ENCODE results near the gene SKA3.

Gene SKA3

DNA sequence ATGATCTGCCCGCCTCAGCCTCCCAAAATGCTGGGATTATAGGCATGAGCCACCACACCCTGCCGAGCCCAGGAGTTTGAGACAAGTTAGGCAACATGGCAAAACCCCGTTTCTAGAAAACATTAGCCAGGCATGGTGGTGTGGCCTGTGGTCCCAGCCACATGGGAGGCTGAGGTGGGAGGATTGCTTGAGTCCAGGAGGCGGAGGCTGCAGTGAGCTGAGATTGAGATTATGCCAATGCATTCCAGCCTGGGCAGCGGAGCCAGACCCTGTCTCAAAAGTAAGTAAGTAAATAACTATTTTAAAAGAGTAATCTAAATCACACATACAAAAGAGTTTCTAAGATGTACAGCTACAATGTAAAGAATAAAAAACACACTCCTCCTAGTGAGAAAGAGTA, 41.9 kb downstream of the SKA3 start:
- Histone ChIP-seq H3K4me3 (no peak overlapping the region), H3K27ac (no peak overlapping the region), H3K4me1 (no peaks in the 10 kb centered on the region), H3K27me3 (no peaks in the 10 kb centered on the region), H3K36me3 (no peaks in the 10 kb centered on the region), H3K9me3 (no peaks in the 10 kb centered on the region)
- TF ChIP-seq, protein P1, sequence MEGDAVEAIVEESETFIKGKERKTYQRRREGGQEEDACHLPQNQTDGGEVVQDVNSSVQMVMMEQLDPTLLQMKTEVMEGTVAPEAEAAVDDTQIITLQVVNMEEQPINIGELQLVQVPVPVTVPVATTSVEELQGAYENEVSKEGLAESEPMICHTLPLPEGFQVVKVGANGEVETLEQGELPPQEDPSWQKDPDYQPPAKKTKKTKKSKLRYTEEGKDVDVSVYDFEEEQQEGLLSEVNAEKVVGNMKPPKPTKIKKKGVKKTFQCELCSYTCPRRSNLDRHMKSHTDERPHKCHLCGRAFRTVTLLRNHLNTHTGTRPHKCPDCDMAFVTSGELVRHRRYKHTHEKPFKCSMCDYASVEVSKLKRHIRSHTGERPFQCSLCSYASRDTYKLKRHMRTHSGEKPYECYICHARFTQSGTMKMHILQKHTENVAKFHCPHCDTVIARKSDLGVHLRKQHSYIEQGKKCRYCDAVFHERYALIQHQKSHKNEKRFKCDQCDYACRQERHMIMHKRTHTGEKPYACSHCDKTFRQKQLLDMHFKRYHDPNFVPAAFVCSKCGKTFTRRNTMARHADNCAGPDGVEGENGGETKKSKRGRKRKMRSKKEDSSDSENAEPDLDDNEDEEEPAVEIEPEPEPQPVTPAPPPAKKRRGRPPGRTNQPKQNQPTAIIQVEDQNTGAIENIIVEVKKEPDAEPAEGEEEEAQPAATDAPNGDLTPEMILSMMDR (IDR thresholded peaks at IDR 0.05), result no peak
- no peak for DNase-seq
- intact Hi-C loops (cut with DNase I; ENCODE audit: low total_unique reads), result loop anchor here (5.0 to 10.0 kb wide), 2 partner anchors 50 to 187 kb away; no protein-coding TSS in a partner anchor

DNA sequence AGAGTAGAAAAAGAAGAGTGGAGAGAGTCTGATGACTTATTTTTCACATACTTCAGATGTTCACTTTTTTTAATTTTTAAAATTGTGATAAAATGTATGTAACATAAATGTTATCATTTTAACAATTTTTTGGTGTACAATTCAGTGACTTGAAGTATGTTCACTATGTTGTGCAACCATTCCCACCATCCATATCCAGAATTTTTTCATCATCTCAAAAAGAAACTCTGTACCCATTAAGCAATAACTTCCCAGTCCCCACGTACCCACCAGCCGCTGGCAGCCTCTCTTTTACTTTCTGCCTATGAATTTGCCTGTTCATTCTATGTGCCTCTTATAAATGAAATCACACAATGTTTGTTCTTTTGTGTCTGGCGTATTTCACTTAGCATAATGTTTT, 43.3 kb downstream of the SKA3 start:
- TF ChIP-seq, protein P1 (IDR thresholded peaks at IDR 0.05), result no peak
- no peak for DNase-seq
- Histone ChIP-seq H3K36me3 (no peaks in the 10 kb centered on the region), H3K27me3 (no peaks in the 10 kb centered on the region), H3K27ac (no peak overlapping the region), H3K4me3 (no peak overlapping the region), H3K9me3 (no peaks in the 10 kb centered on the region), H3K4me1 (no peaks in the 10 kb centered on the region)
- intact Hi-C loops (cut with DNase I; ENCODE audit: low total_unique reads), result loop anchor here (5.0 to 10.0 kb wide), 2 partner anchors 48 to 186 kb away; no protein-coding TSS in a partner anchor

DNA sequence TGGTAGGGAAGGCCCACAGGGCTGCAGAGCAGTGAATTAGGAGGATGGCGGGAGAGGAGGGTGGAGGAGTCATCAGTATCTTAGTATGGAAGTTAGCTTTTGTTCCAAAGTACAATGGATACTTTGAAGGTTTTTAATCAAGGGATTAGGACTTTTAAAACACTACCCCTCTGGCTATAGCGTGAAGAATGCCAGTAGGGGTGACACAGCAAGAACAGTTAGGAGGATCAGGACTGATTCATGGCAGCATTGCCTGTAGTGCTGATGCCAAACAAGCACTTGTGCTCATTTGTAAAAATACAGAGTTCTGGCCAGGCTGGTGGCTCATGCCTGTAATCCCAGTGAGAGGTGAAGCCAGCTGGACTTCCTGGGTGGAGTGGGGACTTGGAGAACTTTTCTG, 46.2 kb downstream of the SKA3 start:
- H3K27me3 ChIP-seq, result no peaks in the 10 kb centered on the region
- intact Hi-C loops (cut with DNase I; ENCODE audit: low total_unique reads), result loop anchor here (5.0 to 10.0 kb wide), 2 partner anchors 45 to 183 kb away; no protein-coding TSS in a partner anchor
- H3K4me3 ChIP-seq, result no peak overlapping the region
- H3K36me3 ChIP-seq, result no peaks in the 10 kb centered on the region
- no peak overlapping the region for H3K27ac ChIP-seq
- H3K9me3 ChIP-seq, result no peaks in the 10 kb centered on the region
- no peaks in the 10 kb centered on the region for H3K4me1 ChIP-seq
- DNase-seq, result no peak
- TF ChIP-seq, protein P1 (IDR thresholded peaks at IDR 0.05), result no peak

DNA sequence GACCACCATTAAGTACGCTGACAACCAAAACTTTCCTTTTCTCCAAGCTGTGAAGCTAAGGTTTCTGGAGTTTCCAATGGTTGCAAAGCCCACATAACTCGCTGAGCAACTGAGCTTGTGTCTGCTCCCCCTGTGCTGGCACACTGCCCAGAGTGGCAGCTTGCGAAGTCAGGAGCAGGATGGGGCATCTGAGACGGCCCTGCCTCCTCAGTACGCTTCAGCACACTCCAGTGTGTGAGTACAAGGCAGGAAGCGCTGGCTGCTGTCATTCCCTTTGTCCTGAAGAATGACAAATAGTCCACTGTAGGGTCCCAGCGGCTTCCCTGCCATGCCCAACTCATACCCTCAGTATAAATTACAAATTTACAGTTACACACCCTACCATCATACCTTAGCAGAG, 51.5 kb downstream of the SKA3 start:
- intact Hi-C loops (cut with DNase I; ENCODE audit: low total_unique reads), result no loop called here
- no peak for DNase-seq
- H3K4me1 ChIP-seq, result no peaks in the 10 kb centered on the region
- no peaks in the 10 kb centered on the region for H3K27me3 ChIP-seq
- no peak overlapping the region for H3K27ac ChIP-seq
- H3K4me3 ChIP-seq, result no peak overlapping the region
- TF ChIP-seq, protein P1 (IDR thresholded peaks at IDR 0.05), result no peak
- H3K36me3 ChIP-seq, result no peaks in the 10 kb centered on the region
- H3K9me3 ChIP-seq, result no peaks in the 10 kb centered on the region

GRCh38 chr13:21123956-21124355, 52.4 kb downstream of the SKA3 start:
- DNase-seq, result no peak
- H3K4me1 ChIP-seq, result no peaks in the 10 kb centered on the region
- no peaks in the 10 kb centered on the region for H3K27me3 ChIP-seq
- intact Hi-C loops (cut with DNase I; ENCODE audit: low total_unique reads), result no loop called here
- H3K27ac ChIP-seq, result no peak overlapping the region
- no peak overlapping the region for H3K4me3 ChIP-seq
- no peaks in the 10 kb centered on the region for H3K9me3 ChIP-seq
- TF ChIP-seq, protein P1 (IDR thresholded peaks at IDR 0.05), result no peak
- H3K36me3 ChIP-seq, result no peaks in the 10 kb centered on the region

- Histone ChIP-seq H3K4me3 (no peak overlapping the region), H3K27me3 (no peaks in the 10 kb centered on the region), H3K36me3 (no peaks in the 10 kb centered on the region), H3K27ac (no peak overlapping the region), H3K9me3 (no peaks in the 10 kb centered on the region), H3K4me1 (no peaks in the 10 kb centered on the region)
- intact Hi-C loops (cut with DNase I; ENCODE audit: low total_unique reads), result no loop called here
- no peak for DNase-seq
- TF ChIP-seq, protein P1 (IDR thresholded peaks at IDR 0.05), result no peak
Observed at GRCh38 chr13:21121616-21122015, 54.7 kb downstream of the SKA3 start.

Data from tibial artery (tissue), 4 donors.